SK-N-SH (cell line): ENCODE results near the gene SULT2B1. TPM values are rescaled to one million over a fixed set of nuclear protein-coding genes. Genes with fewer than 3 reads are reported as not detected.

Source experiments
- CTCF ChIA-PET: fragments of 300-600, 350-600 bp; formaldehyde crosslinking; extraction: SDS; loops from one replicate; lab custom pipeline; 2021; lab: Yijun Ruan, JAX
- POLR2A ChIA-PET: fragments of 350-600 bp; sonication (Branson Sonifier 250); formaldehyde crosslinking; extraction: SDS; loops from one replicate; lab custom pipeline; 2020; ENCODE audit warnings: antibody characterized with exemption, inconsistent platforms; lab: Yijun Ruan, JAX
- DNase-seq: peaks from one replicate; pipeline ENCODE4 v3.0.0; 2012
- H2AFZ ChIP-seq: fragments of 200-600 bp; sonication (generic); 2 replicates; pipeline ENCODE4 v1.8.1; 2016; ENCODE audit warnings: antibody characterized with exemption, mild to moderate bottlenecking, low read depth
- H3F3A ChIP-seq: fragments of 200-600 bp; sonication (generic); replicated peaks from 2 replicates; pipeline ENCODE3; 2016; ENCODE audit warnings: antibody characterized with exemption, mild to moderate bottlenecking; ENCODE audit not compliant: insufficient read depth
- H3K27ac ChIP-seq, 2 experiments: fragments of 200-500 bp in 1 of 2; fragments of 200-600 bp in 1 of 2; sonication (Bioruptor generic) in 1 of 2; sonication (generic), shearing (Covaris generic) in 1 of 2; 2 replicates each; pipeline versions ENCODE4 v1.5.1 to v1.6.1; 2014 to 2016; ENCODE audit warnings: low read depth in 2 of 2, inconsistent platforms in 1 of 2, low read length in 1 of 2, mild to moderate bottlenecking in 1 of 2, mixed read lengths in 1 of 2
- H3K27me3 ChIP-seq: fragments of 200-600 bp; sonication (generic), shearing (Covaris generic); 2 replicates; pipeline ENCODE4 v1.6.1; 2016; ENCODE audit warnings: mixed run types; ENCODE audit not compliant: insufficient read depth
- H3K36me3 ChIP-seq, 2 experiments: fragments of 200-500 bp in 1 of 2; fragments of 200-600 bp in 1 of 2; sonication (Bioruptor generic) in 1 of 2; sonication (generic) in 1 of 2; replicated peaks in 1 of 2; 2 replicates each; pipeline versions ENCODE3 to v1.5.1; 2014 to 2016; ENCODE audit warnings: low read length in 1 of 2, mild to moderate bottlenecking in 1 of 2; ENCODE audit not compliant: insufficient read depth in 2 of 2, control insufficient read depth in 1 of 2
- H3K4me1 ChIP-seq, 2 experiments: fragments of 200-500 bp in 1 of 2; fragments of 200-600 bp in 1 of 2; sonication (Bioruptor generic) in 1 of 2; sonication (generic), shearing (Covaris generic) in 1 of 2; 2 replicates each; pipeline versions ENCODE4 v1.5.1 to v1.6.1; 2014 to 2016; ENCODE audit warnings: low read depth in 1 of 2, low read length in 1 of 2, mixed run types in 1 of 2; ENCODE audit not compliant: insufficient read depth in 2 of 2, control insufficient read depth in 1 of 2
- H3K4me2 ChIP-seq: fragments of 200-600 bp; sonication (generic), shearing (Covaris generic); 2 replicates; pipeline ENCODE4 v1.6.1; 2017; ENCODE audit warnings: mixed run types
- H3K4me3 ChIP-seq, 2 experiments: fragments of 200-500 bp in 1 of 2; fragments of 200-600 bp in 1 of 2; sonication (Bioruptor generic) in 1 of 2; sonication (generic), shearing (Covaris generic) in 1 of 2; 2 replicates each; pipeline versions ENCODE4 v1.5.1 to v1.8.1; 2014 to 2016; ENCODE audit warnings: low read depth in 2 of 2, inconsistent platforms in 1 of 2, low read length in 1 of 2, mild to moderate bottlenecking in 1 of 2, mixed read lengths in 1 of 2, moderate library complexity in 1 of 2
- H3K79me2 ChIP-seq: fragments of 200-600 bp; sonication (generic); 2 replicates; pipeline ENCODE4 v1.8.1; 2017; ENCODE audit warnings: mild to moderate bottlenecking; ENCODE audit not compliant: insufficient read depth
- H3K9ac ChIP-seq: fragments of 200-600 bp; sonication (generic); 2 replicates; pipeline ENCODE4 v1.6.1; 2017; ENCODE audit warnings: mixed run types
- H3K9me2 ChIP-seq: fragments of 200-600 bp; sonication (generic); 2 replicates; pipeline ENCODE4 v1.6.1; 2017; ENCODE audit warnings: mixed run types
- H3K9me3 ChIP-seq: fragments of 200-600 bp; sonication (generic); 2 replicates; pipeline ENCODE4 v1.6.1; 2017; ENCODE audit warnings: mixed run types, mild to moderate bottlenecking, moderate library complexity
- H4K20me1 ChIP-seq: fragments of 200-600 bp; sonication (generic); 2 replicates; pipeline ENCODE4 v1.6.1; 2017; ENCODE audit warnings: mild to moderate bottlenecking, mixed run types; ENCODE audit not compliant: insufficient read depth
- CHD2 ChIP-seq: fragments of 150-350 bp; IDR thresholded peaks from 2 replicates; pipeline ENCODE4 v1.6.1; 2018; ENCODE audit warnings: low read length; ENCODE audit not compliant: partially characterized antibody
- FOXM1 ChIP-seq: IDR thresholded peaks from 2 replicates; pipeline ENCODE4 v1.4.0; 2012; ENCODE audit warnings: low read depth, mild to moderate bottlenecking
- GABPA ChIP-seq: IDR thresholded peaks from 2 replicates; pipeline ENCODE4 v1.4.0; 2012; ENCODE audit warnings: low read depth, mild to moderate bottlenecking
- MXI1 ChIP-seq: IDR thresholded peaks from 2 replicates; pipeline ENCODE4 v1.6.1; 2012; ENCODE audit warnings: mild to moderate bottlenecking, low read depth, low read length, improper control_type of control experiment
- NFIC ChIP-seq: IDR thresholded peaks from 2 replicates; pipeline ENCODE4 v1.4.0; 2012; ENCODE audit warnings: borderline replicate concordance
- PBX3 ChIP-seq: IDR thresholded peaks from 2 replicates; pipeline ENCODE4; 2012
- POLR2AphosphoS5 ChIP-seq: IDR thresholded peaks from 2 replicates; pipeline ENCODE4 v1.6.1; 2012; ENCODE audit warnings: low read depth, low read length
- RCOR1 ChIP-seq: fragments of 150-350 bp; IDR thresholded peaks from 2 replicates; pipeline ENCODE4 v1.6.1; 2017; ENCODE audit warnings: antibody characterized with exemption, low read length
- RFX5 ChIP-seq: IDR thresholded peaks from 2 replicates; pipeline ENCODE4 v1.6.1; 2012; ENCODE audit warnings: mild to moderate bottlenecking, improper control_type of control experiment, low read length
- RXRA ChIP-seq: IDR thresholded peaks from 2 replicates; pipeline ENCODE4 v1.4.0; 2012; ENCODE audit warnings: low read depth, mild to moderate bottlenecking, borderline replicate concordance
- TCF12 ChIP-seq: IDR thresholded peaks from 2 replicates; pipeline ENCODE4 v1.4.0; 2012
- USF1 ChIP-seq: IDR thresholded peaks from 2 replicates; pipeline ENCODE4 v1.4.0; 2012; ENCODE audit warnings: low read depth, borderline replicate concordance
- YY1 ChIP-seq: IDR thresholded peaks from 2 replicates; pipeline ENCODE4 v1.4.0; 2012; ENCODE audit warnings: low read depth, mild to moderate bottlenecking
- WGBS: methylation state at CpG from one replicate; pipeline ENCODE4 v1.1.6; 2017; ENCODE audit warnings: low lambda C conversion rate; 5-methylcytosine and 5-hydroxymethylcytosine counted together
- polyA plus RNA-seq, 3 experiments: library from polyadenylated mRNA; depleted of rRNA; stranded (reverse); fragments of >200 nt; gene quantifications; 2 replicates each; pipeline ENCODE4 v1.2.3, GENCODE V29; 2012

SULT2B1 gene
- polyA plus RNA-seq, 1 of the 3 experiments (the other 2 are of a cell fraction): 0.92 TPM

GRCh38 chr19:48639483-48640375, 87.8 kb downstream of the SULT2B1 start:
- no peaks in the 10 kb centered on the region for H3K9me3 ChIP-seq
- CTCF ChIA-PET: no interaction called here
- no peak overlapping the region for H3K27ac ChIP-seq
- H3K9ac ChIP-seq: no peak overlapping the region
- H4K20me1 ChIP-seq: no peaks in the 10 kb centered on the region
- H2AFZ ChIP-seq: no peak overlapping the region
- H3K27me3 ChIP-seq: no peaks in the 10 kb centered on the region
- H3K4me2 ChIP-seq: no peak overlapping the region
- H3K79me2 ChIP-seq: no peaks in the 10 kb centered on the region
- no peaks in the 10 kb centered on the region for H3K36me3 ChIP-seq
- H3K4me3 ChIP-seq: no peak overlapping the region
- peaks cover 16 to 28% of the 10 kb centered on the region in 2 experiments for H3K4me1 ChIP-seq
- POLR2A ChIA-PET: no interaction called here
- TF ChIP-seq MXI1 (no peak), YY1 (no peak)
- TF ChIP-seq, all 33 proteins: peak for 0
- Histone ChIP-seq H3K9me2 (no peaks in the 10 kb centered on the region), H3F3A (peaks cover 23% of the 10 kb centered on the region)
- 85% methylated on average over 30 of the region's 33 CpGs for WGBS
- no peak for DNase-seq

GRCh38 chr19:48641850-48642249, 89.9 kb downstream of the SULT2B1 start:
- TF ChIP-seq USF1 (no peak), POLR2AphosphoS5 (no peak), TCF12 (no peak), YY1 (no peak), RXRA (no peak), PBX3 (no peak), CHD2 (no peak), FOXM1 (no peak), RFX5 (no peak), NFIC (no peak), RCOR1 (no peak), GABPA (no peak)
- TF ChIP-seq, all 33 proteins: peak for 0
- peaks cover 13% of the 10 kb centered on the region for H3F3A ChIP-seq
- H4K20me1 ChIP-seq: no peaks in the 10 kb centered on the region
- H3K79me2 ChIP-seq: no peaks in the 10 kb centered on the region
- H3K27ac ChIP-seq: no peak overlapping the region
- no peaks in the 10 kb centered on the region for H3K9me2 ChIP-seq
- H3K4me2 ChIP-seq: no peak overlapping the region
- CTCF ChIA-PET: interaction anchor here (0.8 to 1.9 kb wide), 3 partner anchors 74 to 201 kb away, joined by 4 to 5 read pairs (median 4); no protein-coding TSS in a partner anchor
- H3K9ac ChIP-seq: no peak overlapping the region
- peaks cover 10 to 13% of the 10 kb centered on the region in 2 experiments; a peak in 2 of 4 replicates for H3K4me1 ChIP-seq
- H2AFZ ChIP-seq: no peak overlapping the region
- DNase-seq: no peak
- H3K9me3 ChIP-seq: no peaks in the 10 kb centered on the region
- 89% methylated on average over 2 of the region's 2 CpGs for WGBS
- H3K27me3 ChIP-seq: no peaks in the 10 kb centered on the region
- POLR2A ChIA-PET: no interaction called here
- H3K4me3 ChIP-seq: no peak overlapping the region
- H3K36me3 ChIP-seq: no peaks in the 10 kb centered on the region
